ENCODE measurements around the gene MRPL49. TPM values are rescaled to one million over a fixed set of nuclear protein-coding genes. Genes with fewer than 3 reads are reported as not detected.

The MRPL49 gene
- polyA plus RNA-seq, 2 of the 4 experiments (the other 2 are of a cell fraction), result 55.5 to 65.5 TPM

- POLR2A ChIA-PET, result interaction anchor here (3.0 kb wide), 1 partner anchor 11 kb away, joined by 37 read pairs; the partner anchor contains the start of genes FAU and MRPL49
- CTCF ChIA-PET, result interaction anchor here (0.9 to 7.3 kb wide), 4 partner anchors 14 to 133 kb away, joined by 3 to 75 read pairs (median 8); partner anchors contain the start of genes FAU, MRPL49, TM7SF2 and ZNHIT2
- ATAC-seq, result peak in 1 of 2 experiments; percentile 4; a peak in 3 of 6 replicates
Observed at GRCh38 chr11:65132988-65133700, 11.0 kb downstream of the MRPL49 start.

GRCh38 chr11:65133724-65134123 is 11.6 kb downstream of the MRPL49 start:
- POLR2A ChIA-PET, result interaction anchor here (1.8 to 3.0 kb wide), 3 partner anchors 9 to 47 kb away, joined by 12 to 37 read pairs (median 28); partner anchors contain the start of genes CAPN1, FAU and MRPL49
- no peak for DNase-seq (ENCODE audit: low read depth in 1 of 2, low spot score in 1 of 2)
- FAIRE-seq, result no peak
- Histone ChIP-seq H3K27ac (peak overlapping the region; percentile 96 to 98), H3K9me3 (no peaks in the 10 kb centered on the region), H3K4me2 (peak overlapping the region; percentile 100), H3K4me1 (peaks cover 15% of the 10 kb centered on the region), H3K4me3 (peak overlapping the region; percentile 89)
- ATAC-seq, result peak in 1 of 2 experiments; percentile 0; a peak in 2 of 6 replicates
- TF ChIP-seq REST (IDR thresholded peaks at IDR 0.05) (peak; percentile 10; the same call in 1 of the 2 replicates), RARB (CRISPR knock-in tag; IDR thresholded peaks at IDR 0.05) (no peak)
- WGBS (ENCODE audit: missing lambda C conversion rate), result 1% methylated on average over 20 of the region's 20 CpGs
- CTCF ChIA-PET, result interaction anchor here (0.9 to 2.3 kb wide), 3 partner anchors 16 to 132 kb away, joined by 3 to 13 read pairs (median 3); partner anchors contain the start of genes TM7SF2 and ZNHIT2

More at GRCh38 chr11:65132988-65133700, 11.0 kb downstream of the MRPL49 start:
- WGBS (ENCODE audit: missing lambda C conversion rate), result 41% methylated on average over 18 of the region's 18 CpGs
- H3K4me3 ChIP-seq, result peak overlapping the region; percentile 89
- H3K4me1 ChIP-seq, result peaks cover 15% of the 10 kb centered on the region
- no peak for TF ChIP-seq EP300 (IDR thresholded peaks at IDR 0.05)
- no peak for TF ChIP-seq NFE2L2 (conservative IDR thresholded peaks at IDR 0.05; ENCODE audit: low read length)
- TF ChIP-seq USF2 (IDR thresholded peaks at IDR 0.05), result no peak
- TF ChIP-seq MYC (IDR thresholded peaks at IDR 0.05; ENCODE audit: borderline replicate concordance, low read length), result no peak
- TF ChIP-seq MAX (IDR thresholded peaks at IDR 0.05), result no peak
- no peaks in the 10 kb centered on the region for H3K9me3 ChIP-seq
- peak; percentile 42 to 54 for DNase-seq (ENCODE audit: low read depth in 1 of 2, low spot score in 1 of 2)
- FAIRE-seq, result no peak
- peak overlapping the region; percentile 100 for H3K4me2 ChIP-seq
- peak overlapping the region; percentile 96 to 98 for H3K27ac ChIP-seq

GRCh38 chr11:65134240-65134951 is 12.3 kb downstream of the MRPL49 start, which contains the start of gene SYVN1:
SYVN1 (minus strand) TSS chr11:65134519; CDS start chr11:65133601, 918 bp downstream.
- peak within 1 kb of the TSS; percentile 100 for H3K4me2 ChIP-seq
- DNase-seq (ENCODE audit: low read depth in 1 of 2, low spot score in 1 of 2) (peak; percentile 93 to 96), FAIRE-seq (no peak), ATAC-seq (peak; percentile 88 to 91)
- H3K27ac ChIP-seq, result peak within 1 kb of the TSS; percentile 96 to 98
- H3K4me3 ChIP-seq, result peak within 1 kb of the TSS; percentile 89
- CTCF ChIA-PET, result interaction anchor here (0.9 to 3.5 kb wide), 8 partner anchors 8 to 132 kb away, joined by 3 to 19 read pairs (median 4); partner anchors contain the start of genes TM7SF2 and ZNHIT2
- no peaks in the 10 kb centered on the region for H3K9me3 ChIP-seq
- peaks cover 15% of the 10 kb centered on the region for H3K4me1 ChIP-seq
- POLR2A ChIA-PET, result interaction anchor here (0.9 to 3.0 kb wide), 13 partner anchors 8 to 199 kb away, joined by 3 to 37 read pairs (median 7); partner anchors contain the start of genes CAPN1, DPF2, FAU and MRPL49
- WGBS (ENCODE audit: missing lambda C conversion rate), result 3% methylated on average over 13 of the region's 60 CpGs
- no peak for TF ChIP-seq FOSL2 (IDR thresholded peaks at IDR 0.05)
- peak; percentile 39; the same call in 1 of the 2 replicates for TF ChIP-seq FOSL2 (CRISPR knock-in tag; IDR thresholded peaks at IDR 0.05)
- peak; percentile 78 for TF ChIP-seq PHF8 (IDR thresholded peaks at IDR 0.05; ENCODE audit: borderline replicate concordance, low read depth)
- peak; percentile 94 for TF ChIP-seq POLR2A (IDR thresholded peaks at IDR 0.05; ENCODE audit: low read length)
- peak; percentile 61; the same call in 1 of the 2 replicates for TF ChIP-seq RARB (CRISPR knock-in tag; IDR thresholded peaks at IDR 0.05)
- peak; percentile 45; the same call in 2 of the 3 replicates for TF ChIP-seq BCL3 (IDR thresholded peaks at IDR 0.05)
- TF ChIP-seq HOXB13 (CRISPR knock-in tag; IDR thresholded peaks at IDR 0.05; ENCODE audit: low read depth), result no peak
- peak; percentile 33; the same call in 1 of the 2 replicates for TF ChIP-seq KDM5A (IDR thresholded peaks at IDR 0.05)
- TF ChIP-seq JUN (IDR thresholded peaks at IDR 0.05), result peak; percentile 70 to 96; a peak in 4 of 5 replicates
- peak; percentile 86 for TF ChIP-seq GATA3 (IDR thresholded peaks at IDR 0.05; ENCODE audit: borderline replicate concordance)
- no peak for TF ChIP-seq USF2 (IDR thresholded peaks at IDR 0.05)
- TF ChIP-seq HEYL (CRISPR knock-in tag; IDR thresholded peaks at IDR 0.05), result no peak
- TF ChIP-seq RAD21 (conservative IDR thresholded peaks at IDR 0.05 in 1 of 2, IDR thresholded peaks at IDR 0.05 in 1 of 2), result peak in 1 of 2 experiments; percentile 1; a peak in 1 of 5 replicates
- peak; percentile 59; the same call in 1 of the 2 replicates for TF ChIP-seq BHLHE40 (IDR thresholded peaks at IDR 0.05; ENCODE audit: low read depth, low read length)
- peak; percentile 66; the same call in 1 of the 2 replicates for TF ChIP-seq TP53 (CRISPR knock-in tag; IDR thresholded peaks at IDR 0.05)
